Activated CD4-positive, CD25-positive, alpha-beta regulatory T cell treated with anti-CD3 and anti-CD28 coated beads, Interleukin-2, amount 50 U/mL, for 72 hours (primary cell): ENCODE data around the gene TXNDC11.

Experiments
- DNase-seq: peaks from one replicate; pipeline ENCODE4 v3.0.0; 2021

The TXNDC11 gene

DNA sequence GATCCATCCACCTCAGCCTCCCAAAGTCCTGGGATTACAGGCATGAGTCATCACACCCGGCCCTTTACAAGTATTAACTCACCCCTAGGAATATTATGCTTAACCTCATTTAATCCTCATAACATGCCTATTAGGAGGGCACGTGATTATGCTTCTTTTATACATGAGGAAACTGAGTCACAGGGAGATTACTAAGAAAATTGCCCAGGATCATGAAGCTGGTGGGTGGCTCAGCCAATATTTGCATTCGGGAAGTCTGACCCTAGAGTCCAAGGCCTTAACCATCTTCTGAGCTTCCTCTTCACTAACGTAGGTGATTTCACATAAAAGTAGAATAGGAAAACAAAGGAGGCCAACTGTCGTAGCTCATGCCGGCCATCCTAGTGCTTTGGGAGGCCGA, 93.4 kb downstream of the TXNDC11 start:
- DNase-seq: no peak

DNA sequence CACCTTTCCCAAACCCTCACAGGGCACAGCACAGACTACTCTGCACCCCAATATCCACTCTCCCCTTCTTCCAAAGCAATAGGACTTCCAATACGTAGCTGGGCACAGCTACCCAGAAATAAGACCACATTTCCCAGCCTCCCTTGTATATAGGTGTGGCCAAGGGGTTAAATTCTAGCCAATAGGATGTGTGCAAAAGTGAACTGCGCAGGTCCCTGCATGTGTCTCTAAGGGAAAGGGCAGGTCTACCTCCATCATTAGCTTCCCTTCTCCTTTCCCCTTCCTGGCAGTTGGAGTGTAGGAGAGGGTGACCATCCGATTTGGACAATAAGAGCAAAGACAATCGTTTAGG, 99.9 kb downstream of the TXNDC11 start:
- DNase-seq: no peak

DNA sequence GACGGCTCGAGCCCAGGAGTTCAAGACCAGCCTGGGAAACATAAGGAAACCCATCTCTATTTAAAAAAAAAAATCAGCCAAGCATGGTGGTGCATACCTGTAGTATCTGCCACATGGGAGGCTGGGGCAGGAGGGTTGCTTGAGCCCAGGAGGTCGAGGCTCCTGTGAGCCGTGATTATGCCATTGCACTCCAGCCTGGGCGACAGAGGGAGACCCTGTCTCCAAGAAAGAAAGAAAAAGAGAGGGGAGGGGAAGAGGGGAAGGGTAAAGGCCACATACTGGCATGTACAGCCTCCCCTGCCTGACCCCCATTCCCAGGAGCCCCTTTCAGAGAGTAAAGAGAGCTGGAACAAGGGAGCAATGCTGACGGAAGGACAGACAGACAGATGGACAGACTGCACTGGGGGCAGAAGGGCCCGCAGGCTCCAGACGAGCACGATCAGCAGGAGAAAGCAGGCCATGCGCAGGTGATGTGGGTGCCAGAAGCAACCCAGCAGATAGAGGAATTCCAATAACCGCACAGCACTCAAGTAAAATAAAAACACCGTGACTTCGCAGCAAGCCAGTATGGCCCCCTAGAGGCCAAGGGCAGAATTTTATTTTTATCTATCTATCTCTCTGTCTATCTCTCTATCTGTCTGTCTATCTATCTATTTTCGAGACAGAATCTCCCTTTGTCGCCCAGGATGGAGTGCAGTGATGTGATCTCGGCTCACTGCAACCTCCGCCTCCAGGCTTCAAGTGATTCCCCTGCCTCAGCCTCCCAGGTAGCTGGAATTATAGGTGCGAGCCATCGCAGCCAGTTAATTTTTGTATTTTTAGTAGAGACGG, 101.5 kb downstream of the TXNDC11 start:
- DNase-seq: no peak

DNA sequence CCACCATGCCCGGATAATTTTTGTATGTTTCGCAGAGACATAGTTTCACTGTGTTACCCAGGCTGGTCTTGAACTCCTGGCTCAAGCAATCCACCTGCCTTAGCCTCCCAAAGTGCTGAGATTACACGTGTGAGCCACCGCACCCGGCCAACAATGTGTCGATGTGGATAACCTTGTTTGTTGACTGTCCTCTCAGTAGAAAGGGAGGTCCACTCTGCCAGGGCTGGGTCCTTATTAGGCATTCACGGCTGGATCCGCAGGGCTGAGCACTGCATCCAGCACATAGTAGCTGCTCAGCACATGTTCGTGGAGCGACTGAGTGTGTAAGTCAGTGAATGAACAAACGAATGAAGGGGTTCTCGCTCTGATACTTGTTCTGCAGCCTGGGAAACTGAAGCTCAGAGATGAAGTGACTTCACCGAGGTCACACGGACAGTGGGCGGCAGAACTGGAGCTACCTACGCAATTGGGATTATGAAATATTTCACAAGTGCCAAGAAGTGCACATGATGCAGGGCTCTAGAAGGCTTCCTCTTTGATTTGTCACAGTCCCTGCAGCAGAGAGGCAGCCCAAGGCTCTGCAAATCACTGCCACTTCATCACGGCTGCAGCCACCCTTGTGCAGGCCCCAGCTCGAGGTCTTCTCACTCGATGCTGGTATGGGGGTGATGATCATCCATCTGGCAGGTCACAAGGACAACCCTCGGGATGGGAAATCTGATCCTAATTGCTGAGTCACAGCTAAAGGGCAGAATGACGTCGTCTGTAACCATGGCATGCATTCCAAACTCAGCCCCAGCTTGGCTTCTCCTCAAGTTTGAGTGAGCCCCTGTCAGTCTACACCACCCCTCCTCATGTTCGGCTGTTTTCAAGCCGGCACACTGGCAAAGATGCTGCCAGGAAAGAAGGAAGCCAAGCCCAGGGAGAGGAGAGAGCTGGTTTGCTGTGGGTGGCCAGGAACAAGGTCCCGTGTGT, 102.4 kb downstream of the TXNDC11 start:
- no peak for DNase-seq

DNA sequence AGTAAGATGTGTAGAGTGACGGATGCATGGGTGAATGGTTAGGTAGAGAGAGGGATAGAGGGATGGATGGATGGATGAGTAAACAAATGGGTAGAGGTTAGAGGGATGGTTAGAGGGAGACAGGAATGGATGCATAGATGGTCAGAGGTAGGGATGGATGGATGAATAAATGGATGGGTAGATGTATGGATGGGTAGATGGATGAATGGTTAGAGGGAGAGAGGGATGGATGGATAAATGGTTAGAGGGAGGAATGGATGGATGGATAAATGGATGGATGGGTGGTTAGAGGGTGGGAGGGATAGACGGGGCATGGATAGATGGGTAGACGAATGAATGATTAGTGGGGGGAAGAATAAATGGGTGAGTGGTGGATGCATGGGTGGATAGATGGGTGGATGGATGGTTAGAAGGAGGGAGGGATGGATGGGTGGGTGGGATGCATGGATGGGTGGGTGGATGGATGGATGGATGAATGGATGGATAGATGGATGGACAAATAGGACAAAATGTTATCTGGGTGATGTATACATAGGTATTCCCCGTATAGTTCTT, 103.6 kb downstream of the TXNDC11 start:
- DNase-seq: no peak

DNA sequence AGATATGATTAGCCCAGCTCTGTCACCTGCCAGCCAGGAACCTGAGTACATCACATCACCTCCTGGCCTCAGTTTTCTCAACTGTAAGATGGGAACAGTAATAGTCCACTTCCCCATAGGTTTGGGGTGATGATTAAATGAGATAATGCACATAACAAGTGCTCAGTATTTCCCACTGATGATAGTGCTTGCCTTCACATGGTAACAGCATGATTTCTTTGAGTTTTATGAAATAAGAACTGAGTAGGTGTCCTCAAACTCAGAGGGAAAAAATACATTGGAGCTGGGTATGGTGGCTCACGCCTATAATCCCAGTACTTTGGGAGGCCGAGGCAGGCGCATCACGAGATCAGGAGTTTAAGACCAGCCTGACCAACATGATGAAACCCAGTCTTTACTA, 104.5 kb downstream of the TXNDC11 start:
- no peak for DNase-seq

DNA sequence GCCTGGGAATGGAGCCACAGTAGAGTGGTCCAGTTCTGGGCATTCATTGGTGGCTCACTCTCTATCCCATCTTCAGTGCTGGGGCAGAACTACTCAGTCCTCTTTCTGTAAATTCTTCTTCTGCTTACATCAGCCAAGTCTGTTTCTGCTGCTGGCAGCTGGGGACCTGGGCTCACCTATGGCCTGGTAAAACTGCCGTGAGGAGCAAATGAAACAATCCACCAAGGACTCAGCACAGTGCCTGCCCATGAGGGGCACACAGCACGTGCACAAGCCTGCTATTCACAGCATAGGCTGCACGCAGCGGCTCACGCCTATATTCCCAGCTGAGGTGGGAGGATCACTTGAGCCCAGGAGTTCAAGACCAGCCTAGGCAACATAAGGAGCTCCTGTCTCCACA, 105.3 kb downstream of the TXNDC11 start:
- no peak for DNase-seq

DNA sequence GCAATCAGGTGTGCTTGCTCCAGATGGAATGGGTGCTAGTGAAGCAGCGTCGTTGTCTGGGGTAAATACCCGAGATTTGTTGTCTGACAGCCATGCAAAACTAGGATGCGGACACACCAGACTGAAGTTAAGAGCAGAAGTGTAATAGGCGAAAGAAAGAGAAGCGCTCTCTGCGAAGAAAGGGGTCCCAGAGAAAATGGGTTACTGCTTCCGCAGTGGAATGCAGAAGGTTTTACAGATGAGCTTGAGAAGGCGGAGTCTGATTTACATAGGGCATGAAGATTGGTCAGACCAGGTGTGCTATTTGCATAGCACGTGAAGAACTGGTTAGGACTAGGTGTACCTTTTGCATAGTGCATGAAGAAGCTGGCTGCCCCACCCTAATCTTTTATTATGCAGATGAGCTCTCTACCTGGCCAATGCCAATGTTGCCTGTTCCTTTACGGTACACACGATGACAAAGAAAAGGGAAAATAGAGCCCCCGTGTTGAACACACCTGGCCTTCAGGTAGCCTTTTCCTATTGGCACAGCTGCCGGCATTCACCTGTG, 106.4 kb downstream of the TXNDC11 start:
- no peak for DNase-seq

DNA sequence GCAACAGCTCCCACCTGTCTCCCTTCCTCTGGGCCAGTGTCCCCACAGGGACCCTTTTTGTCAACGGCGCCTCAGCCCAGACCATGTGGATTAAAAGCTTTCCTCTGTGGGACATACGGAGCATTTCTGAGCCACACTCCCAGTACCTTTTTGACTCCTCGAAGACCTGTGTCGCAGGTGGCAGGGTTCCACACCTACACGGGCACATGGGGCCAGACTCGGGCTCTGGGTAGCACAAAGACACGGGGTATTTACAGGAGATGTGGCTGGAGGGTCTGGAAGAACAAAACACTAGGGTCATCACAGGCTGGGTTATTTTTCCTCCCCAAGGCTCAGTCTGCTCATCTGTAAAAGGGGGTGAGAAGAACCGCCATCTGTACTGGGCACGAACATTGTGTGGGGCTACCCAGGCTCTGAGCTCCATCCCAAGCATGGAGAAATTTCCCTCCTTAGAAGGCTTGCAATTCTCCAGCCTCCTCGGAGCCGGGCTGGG, 106.9 kb downstream of the TXNDC11 start:
- no peak for DNase-seq

DNA sequence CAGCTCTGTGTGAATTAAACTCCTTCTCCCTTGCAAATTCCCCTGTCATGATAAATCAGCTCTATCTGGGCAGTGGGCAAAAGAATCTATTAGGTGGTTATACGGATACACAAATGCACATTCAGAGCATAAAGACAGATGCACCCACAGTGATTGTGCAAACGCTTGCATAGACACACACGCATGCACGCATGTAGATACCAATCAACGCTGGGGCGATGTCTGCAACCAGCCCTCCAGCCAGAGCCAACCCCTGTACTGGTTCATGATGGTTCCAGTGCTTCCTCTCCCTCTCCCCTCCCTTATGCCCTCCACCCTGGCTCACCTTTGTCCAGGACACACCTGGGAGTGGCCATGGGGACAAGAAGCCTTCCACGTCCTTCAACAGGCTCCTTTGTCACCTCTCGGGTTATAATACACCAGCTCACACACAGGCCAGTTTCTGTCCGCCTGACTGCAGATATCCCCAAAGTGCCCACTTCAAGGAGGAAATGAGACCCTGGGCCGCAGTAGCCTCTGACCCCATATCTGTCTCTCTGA, 107.5 kb downstream of the TXNDC11 start:
- no peak for DNase-seq

DNA sequence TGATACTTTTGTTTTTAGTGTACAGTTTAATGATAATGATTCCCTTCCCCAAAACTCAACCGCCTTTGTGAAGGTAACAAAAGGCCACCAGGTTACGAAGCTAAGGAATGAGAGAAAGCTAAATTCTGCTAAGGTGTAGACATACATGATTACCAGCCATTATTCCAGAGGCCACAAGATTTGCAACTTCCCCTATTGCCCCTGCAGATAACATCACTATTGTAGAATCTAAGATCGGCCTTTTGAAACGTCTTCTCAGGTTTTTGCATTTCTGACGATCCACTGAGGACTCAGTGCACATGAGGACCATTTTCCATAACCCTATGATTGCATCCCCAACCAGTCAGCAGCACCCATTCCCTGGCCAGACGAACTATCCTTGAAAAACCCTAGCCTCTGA, 108.3 kb downstream of the TXNDC11 start:
- DNase-seq: no peak

DNA sequence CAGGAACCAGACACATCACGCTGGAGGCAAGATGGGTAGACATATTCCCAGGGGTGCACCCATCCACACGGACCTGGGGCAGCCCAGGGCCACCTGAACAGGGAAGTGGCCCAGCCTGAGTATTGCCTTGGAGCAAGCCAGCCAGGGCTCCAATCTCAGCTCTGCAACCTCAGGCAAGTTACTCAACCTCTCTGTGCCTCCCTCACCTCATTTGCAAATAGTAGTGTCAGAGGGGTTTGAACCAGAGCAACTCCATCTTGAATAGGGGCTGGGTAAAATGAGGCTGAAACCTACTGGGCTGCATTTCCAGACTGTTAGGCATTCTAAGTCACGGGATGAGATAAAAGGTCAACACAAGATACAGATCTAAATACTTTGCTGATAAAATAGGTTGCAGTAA, 109.5 kb downstream of the TXNDC11 start:
- DNase-seq: no peak

DNA sequence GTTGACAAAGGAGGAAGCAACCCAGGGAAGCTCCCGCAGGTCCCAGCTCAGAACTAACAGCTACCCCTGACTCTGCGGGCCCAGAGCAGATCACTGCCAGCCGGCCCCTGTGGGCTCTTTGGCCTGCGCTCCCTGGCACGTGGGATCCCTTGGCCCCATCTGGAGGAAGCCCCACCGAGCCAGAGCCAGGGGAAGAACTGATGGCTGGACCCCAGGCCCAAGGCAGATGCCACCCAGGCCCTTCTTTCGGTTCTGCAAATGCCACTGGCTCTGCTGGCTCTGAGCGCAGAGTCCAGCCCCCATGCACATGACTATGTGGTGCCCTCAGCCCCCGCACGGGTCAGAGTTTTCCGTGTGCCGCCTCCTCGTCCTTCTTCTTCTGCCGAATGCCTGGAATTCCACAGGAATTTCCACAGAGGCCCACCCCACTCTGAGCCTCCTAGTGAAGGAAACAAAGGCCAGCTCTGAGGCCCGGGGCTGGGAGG, 110.2 kb downstream of the TXNDC11 start:
- no peak for DNase-seq

DNA sequence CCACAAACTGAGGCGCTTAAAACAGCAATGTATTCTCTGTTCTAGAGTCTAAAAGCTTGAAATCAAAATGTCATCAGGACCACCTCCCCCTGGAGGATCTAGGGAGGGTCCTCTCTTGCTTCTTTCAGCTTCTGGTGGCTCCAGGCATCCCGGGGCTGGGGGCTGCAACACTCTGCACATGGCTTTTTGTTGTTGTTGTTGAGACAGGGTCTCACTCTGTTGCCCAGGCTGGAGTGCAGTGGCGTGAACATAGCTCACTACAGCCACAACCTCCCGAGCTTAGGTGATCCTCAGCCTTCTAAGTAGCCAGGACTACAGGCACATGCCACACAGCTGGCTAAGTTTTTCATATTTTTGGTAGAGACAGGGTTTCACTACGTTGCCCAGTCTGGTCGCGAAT, 111.4 kb downstream of the TXNDC11 start:
- DNase-seq: no peak

DNA sequence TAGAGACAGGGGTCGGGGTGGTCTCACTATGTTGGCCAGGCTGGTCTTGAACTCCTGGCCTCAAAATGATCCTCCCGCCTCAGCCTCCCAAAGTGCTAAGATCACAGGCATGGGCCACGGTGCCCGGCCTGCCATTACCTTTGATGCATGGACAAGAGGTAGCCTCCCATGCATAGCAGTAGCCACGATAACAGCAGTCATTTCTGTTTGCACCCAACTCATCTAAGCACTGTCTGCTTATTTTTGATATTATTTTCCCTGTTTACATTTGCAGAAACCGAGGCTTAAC, 111.9 kb downstream of the TXNDC11 start:
- no peak for DNase-seq

DNA sequence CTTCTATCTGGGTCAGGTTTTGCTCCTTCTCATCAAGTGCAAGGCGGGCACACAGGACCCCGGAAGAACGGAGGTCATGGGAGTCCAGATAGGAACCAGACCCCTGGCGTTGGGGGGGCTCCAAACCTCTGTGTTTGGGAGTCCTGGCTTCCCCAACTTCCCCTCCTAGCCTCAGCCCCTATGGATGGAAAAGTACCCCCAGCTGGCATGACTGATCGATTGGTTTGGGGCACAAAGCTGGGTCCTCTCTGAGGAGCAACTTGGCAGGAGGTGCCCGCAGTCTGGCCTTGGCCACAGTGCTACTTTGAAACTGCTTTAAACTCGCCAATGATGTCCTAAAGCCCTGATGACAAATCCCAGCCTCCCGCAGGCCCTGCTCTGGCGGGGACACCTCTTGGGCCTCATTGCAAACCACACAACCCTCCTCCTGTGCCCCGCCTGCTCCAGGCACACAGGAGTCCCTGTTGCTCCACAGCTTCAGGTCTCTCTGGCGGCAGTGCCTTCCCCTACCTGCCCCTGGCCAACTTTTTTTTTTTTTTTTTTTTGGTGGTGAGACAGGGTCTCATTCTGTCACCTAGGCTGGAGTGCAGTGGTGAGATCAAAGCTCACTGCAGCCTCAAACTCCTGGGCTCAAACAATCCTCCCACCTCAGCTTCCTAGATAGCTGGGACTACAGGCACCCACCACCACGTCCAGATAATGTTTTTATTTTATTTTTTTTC, 112.5 kb downstream of the TXNDC11 start:
- DNase-seq: no peak
